ENCODE results near the gene ODAD2.

GRCh38 chr10:27997865-27998177 lies 1.1 kb downstream of the ODAD2 start:
- TF ChIP-seq, protein P1, sequence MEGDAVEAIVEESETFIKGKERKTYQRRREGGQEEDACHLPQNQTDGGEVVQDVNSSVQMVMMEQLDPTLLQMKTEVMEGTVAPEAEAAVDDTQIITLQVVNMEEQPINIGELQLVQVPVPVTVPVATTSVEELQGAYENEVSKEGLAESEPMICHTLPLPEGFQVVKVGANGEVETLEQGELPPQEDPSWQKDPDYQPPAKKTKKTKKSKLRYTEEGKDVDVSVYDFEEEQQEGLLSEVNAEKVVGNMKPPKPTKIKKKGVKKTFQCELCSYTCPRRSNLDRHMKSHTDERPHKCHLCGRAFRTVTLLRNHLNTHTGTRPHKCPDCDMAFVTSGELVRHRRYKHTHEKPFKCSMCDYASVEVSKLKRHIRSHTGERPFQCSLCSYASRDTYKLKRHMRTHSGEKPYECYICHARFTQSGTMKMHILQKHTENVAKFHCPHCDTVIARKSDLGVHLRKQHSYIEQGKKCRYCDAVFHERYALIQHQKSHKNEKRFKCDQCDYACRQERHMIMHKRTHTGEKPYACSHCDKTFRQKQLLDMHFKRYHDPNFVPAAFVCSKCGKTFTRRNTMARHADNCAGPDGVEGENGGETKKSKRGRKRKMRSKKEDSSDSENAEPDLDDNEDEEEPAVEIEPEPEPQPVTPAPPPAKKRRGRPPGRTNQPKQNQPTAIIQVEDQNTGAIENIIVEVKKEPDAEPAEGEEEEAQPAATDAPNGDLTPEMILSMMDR (IDR thresholded peaks at IDR 0.05; ENCODE audit: insufficient read depth, low read length), result no peak
- TF ChIP-seq, protein P2, sequence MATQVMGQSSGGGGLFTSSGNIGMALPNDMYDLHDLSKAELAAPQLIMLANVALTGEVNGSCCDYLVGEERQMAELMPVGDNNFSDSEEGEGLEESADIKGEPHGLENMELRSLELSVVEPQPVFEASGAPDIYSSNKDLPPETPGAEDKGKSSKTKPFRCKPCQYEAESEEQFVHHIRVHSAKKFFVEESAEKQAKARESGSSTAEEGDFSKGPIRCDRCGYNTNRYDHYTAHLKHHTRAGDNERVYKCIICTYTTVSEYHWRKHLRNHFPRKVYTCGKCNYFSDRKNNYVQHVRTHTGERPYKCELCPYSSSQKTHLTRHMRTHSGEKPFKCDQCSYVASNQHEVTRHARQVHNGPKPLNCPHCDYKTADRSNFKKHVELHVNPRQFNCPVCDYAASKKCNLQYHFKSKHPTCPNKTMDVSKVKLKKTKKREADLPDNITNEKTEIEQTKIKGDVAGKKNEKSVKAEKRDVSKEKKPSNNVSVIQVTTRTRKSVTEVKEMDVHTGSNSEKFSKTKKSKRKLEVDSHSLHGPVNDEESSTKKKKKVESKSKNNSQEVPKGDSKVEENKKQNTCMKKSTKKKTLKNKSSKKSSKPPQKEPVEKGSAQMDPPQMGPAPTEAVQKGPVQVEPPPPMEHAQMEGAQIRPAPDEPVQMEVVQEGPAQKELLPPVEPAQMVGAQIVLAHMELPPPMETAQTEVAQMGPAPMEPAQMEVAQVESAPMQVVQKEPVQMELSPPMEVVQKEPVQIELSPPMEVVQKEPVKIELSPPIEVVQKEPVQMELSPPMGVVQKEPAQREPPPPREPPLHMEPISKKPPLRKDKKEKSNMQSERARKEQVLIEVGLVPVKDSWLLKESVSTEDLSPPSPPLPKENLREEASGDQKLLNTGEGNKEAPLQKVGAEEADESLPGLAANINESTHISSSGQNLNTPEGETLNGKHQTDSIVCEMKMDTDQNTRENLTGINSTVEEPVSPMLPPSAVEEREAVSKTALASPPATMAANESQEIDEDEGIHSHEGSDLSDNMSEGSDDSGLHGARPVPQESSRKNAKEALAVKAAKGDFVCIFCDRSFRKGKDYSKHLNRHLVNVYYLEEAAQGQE (IDR thresholded peaks at IDR 0.05; ENCODE audit: insufficient replicate concordance, low read depth), result no peak
